CD4-positive, CD25-positive, alpha-beta regulatory T cell (primary cell): ENCODE measurements around the gene SIM2. TPM values are rescaled to one million over a fixed set of nuclear protein-coding genes. Genes with fewer than 3 reads are reported as not detected.

ENCODE experiments used
- ATAC-seq, 2 donors: fragments of 150-1000 bp; cut with Tn5 transposase; one replicate each; pipeline ENCODE4 v1.10.0; 2021; ENCODE audit warnings: low read depth in 2 of 2, moderate number of reproducible peaks in 2 of 2, moderate library complexity in 1 of 2
- DNase-seq, 3 donors: peaks; one replicate each; pipeline versions ENCODE4 v3.0.0 to v3.0.0-alpha.2; 2012 to 2022; ENCODE audit warnings: mixed read lengths in 1 of 3
- H3K27ac ChIP-seq: one replicate; pipeline ENCODE4 v1.7.0; 2013; ENCODE audit warnings: mild to moderate bottlenecking, low read length; ENCODE audit not compliant: insufficient read depth, poor library complexity, severe bottlenecking
- H3K27me3 ChIP-seq: one replicate; pipeline ENCODE4 v1.7.0; 2013; ENCODE audit warnings: low read length; ENCODE audit not compliant: control insufficient read depth, insufficient read depth
- H3K36me3 ChIP-seq: one replicate; pipeline ENCODE4 v1.7.0; 2013; ENCODE audit warnings: mild to moderate bottlenecking, low read length, moderate library complexity; ENCODE audit not compliant: control insufficient read depth, insufficient read depth
- H3K4me1 ChIP-seq: 2 replicates; pipeline ENCODE4 v1.7.0; 2013; ENCODE audit warnings: mild to moderate bottlenecking, low read length; ENCODE audit not compliant: insufficient read depth, control insufficient read depth, poor library complexity, severe bottlenecking
- H3K4me3 ChIP-seq: one replicate; pipeline ENCODE4 v1.7.0; 2013; ENCODE audit warnings: low read depth, mild to moderate bottlenecking, low read length, moderate library complexity
- H3K9me3 ChIP-seq, 2 experiments: 1 replicate in 1 of 2; 2 replicates in 1 of 2; pipeline ENCODE4 v1.7.0; 2013; ENCODE audit warnings: low read length in 2 of 2, mild to moderate bottlenecking in 1 of 2, moderate library complexity in 1 of 2; ENCODE audit not compliant: control insufficient read depth in 2 of 2
- H3K27ac Mint-ChIP-seq, 3 donors: one replicate each; pipeline ENCODE4 v1.8.0; 2020 to 2022; ENCODE audit warnings: mild to moderate bottlenecking in 3 of 3, mixed read lengths in 3 of 3, moderate library complexity in 2 of 3
- H3K27me3 Mint-ChIP-seq: one replicate; pipeline ENCODE4 v1.8.0; 2022; ENCODE audit warnings: mild to moderate bottlenecking, mixed read lengths
- H3K36me3 Mint-ChIP-seq: one replicate; pipeline ENCODE4 v1.8.0; 2020; ENCODE audit warnings: mixed read lengths
- H3K4me1 Mint-ChIP-seq, 4 donors: one replicate each; pipeline ENCODE4 v1.8.0; 2020 to 2022; ENCODE audit warnings: mixed read lengths in 4 of 4, mild to moderate bottlenecking in 1 of 4
- H3K4me3 Mint-ChIP-seq, 4 donors: one replicate each; pipeline ENCODE4 v1.8.0; 2020 to 2022; ENCODE audit warnings: mild to moderate bottlenecking in 4 of 4, mixed read lengths in 4 of 4, moderate library complexity in 3 of 4
- H3K9me3 Mint-ChIP-seq, 7 donors: one replicate each; pipeline ENCODE4 v1.8.0; 2020 to 2022; ENCODE audit warnings: mixed read lengths in 7 of 7, mild to moderate bottlenecking in 3 of 7, moderate library complexity in 2 of 7
- polyA plus RNA-seq, 4 donors: library from polyadenylated mRNA; unstranded; fragments of 300-500 nt; fragmentation: Illumina TruSeq; gene quantifications; one replicate each; pipeline ENCODE4 v1.2.3, GENCODE V29; 2021
- total RNA-seq: library from RNA; stranded (reverse); gene quantifications from one replicate; pipeline ENCODE4 v1.2.3, GENCODE V29; 2022

Gene SIM2
- total and polyA plus RNA-seq, 5 donors from 2014 or later, result 0.03 to 0.18 TPM; not detected in 3

GRCh38 chr21:36792505-36792967 lies 93.6 kb downstream of the SIM2 start:
- Histone ChIP-seq H3K9me3 (peaks cover 6 to 8% of the 10 kb centered on the region in 2 experiments), H3K27me3 (no peaks in the 10 kb centered on the region), H3K36me3 (no peaks in the 10 kb centered on the region), H3K27ac (no peak overlapping the region), H3K4me3 (no peak overlapping the region), H3K4me1 (no peaks in the 10 kb centered on the region)
- no peaks in the 10 kb centered on the region for H3K27me3 Mint-ChIP-seq
- peaks cover 19% of the 10 kb centered on the region for H3K36me3 Mint-ChIP-seq
- no peak overlapping the region for H3K27ac Mint-ChIP-seq
- DNase-seq (no peak), ATAC-seq (no peak)
- H3K9me3 Mint-ChIP-seq, result peaks cover 0 to 12% (median 3%) of the 10 kb centered on the region in 7 donors
- H3K4me3 Mint-ChIP-seq, result no peak overlapping the region
- H3K4me1 Mint-ChIP-seq, result no peaks in the 10 kb centered on the region

- Mint-ChIP-seq H3K36me3 (peaks cover 37% of the 10 kb centered on the region), H3K9me3 (peaks cover 1 to 34% (median 11%) of the 10 kb centered on the region in 7 donors), H3K4me1 (no peaks in the 10 kb centered on the region), H3K27me3 (no peaks in the 10 kb centered on the region), H3K4me3 (no peak overlapping the region), H3K27ac (no peak overlapping the region)
- Histone ChIP-seq H3K36me3 (no peaks in the 10 kb centered on the region), H3K27ac (no peak overlapping the region), H3K9me3 (peaks cover 8 to 19% of the 10 kb centered on the region in 2 experiments), H3K27me3 (no peaks in the 10 kb centered on the region), H3K4me3 (no peak overlapping the region), H3K4me1 (no peaks in the 10 kb centered on the region)
- no peak for DNase-seq
- ATAC-seq, result no peak
These were observed 97.2 kb downstream of the SIM2 start for GRCh38 chr21:36796070-36796469.

GRCh38 chr21:36798491-36798890 lies 99.6 kb downstream of the SIM2 start:
- no peaks in the 10 kb centered on the region for H3K4me1 Mint-ChIP-seq
- H3K4me3 Mint-ChIP-seq, result no peak overlapping the region
- no peak overlapping the region for H3K4me3 ChIP-seq
- DNase-seq, result no peak
- no peaks in the 10 kb centered on the region for H3K27me3 Mint-ChIP-seq
- no peaks in the 10 kb centered on the region for H3K27me3 ChIP-seq
- H3K27ac ChIP-seq, result no peak overlapping the region
- H3K9me3 Mint-ChIP-seq, result peaks cover 1 to 34% (median 11%) of the 10 kb centered on the region in 7 donors
- no peaks in the 10 kb centered on the region for H3K4me1 ChIP-seq
- no peak overlapping the region for H3K27ac Mint-ChIP-seq
- no peaks in the 10 kb centered on the region for H3K36me3 ChIP-seq
- no peak for ATAC-seq
- peaks cover 8 to 19% of the 10 kb centered on the region in 2 experiments for H3K9me3 ChIP-seq
- H3K36me3 Mint-ChIP-seq, result peaks cover 42% of the 10 kb centered on the region

Other genes with a start within 250 kb of the SIM2 start
- not detected for gene CLDN14, start 219.0 kb upstream of the SIM2 start, total RNA-seq
- gene CLDN14, start 219.0 kb upstream of the SIM2 start, polyA plus RNA-seq, result not detected